ENCODE measurements around the gene ZBP1. TPM values are rescaled to one million over a fixed set of nuclear protein-coding genes. Genes with fewer than 3 reads are reported as not detected.

Gene ZBP1
- total RNA-seq, 1 donor from 2014 or later, result not detected

GRCh38 chr20:57666106-57666833 lies 46.0 kb upstream of the ZBP1 start:
- Mint-ChIP-seq H3K27ac (no peak overlapping the region), H3K4me3 (ENCODE audit: low read depth) (no peak overlapping the region), H3K4me1 (ENCODE audit: low read depth) (no peaks in the 10 kb centered on the region)

DNA sequence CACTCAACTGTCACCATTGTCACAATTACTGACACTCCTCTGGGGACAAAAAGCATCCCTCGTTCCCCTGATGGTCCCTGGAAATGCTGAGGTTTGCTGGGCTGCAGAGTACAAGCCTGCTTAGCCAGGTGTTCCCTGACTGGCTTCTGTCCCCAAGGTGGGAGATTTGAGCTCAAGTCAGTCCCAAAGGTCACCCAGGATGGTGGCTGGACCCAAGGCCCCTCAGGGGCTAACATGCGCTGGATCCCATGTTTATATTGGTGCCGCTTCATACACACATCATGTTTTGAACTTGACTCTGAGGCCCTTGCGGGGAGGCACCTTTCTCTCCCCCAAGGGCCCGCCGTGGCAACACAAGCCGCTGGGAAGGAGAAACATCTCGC lies 45.4 kb upstream of the ZBP1 start:
- DNase-seq (ENCODE audit: low spot score, unreplicated experiment), result no peak
- Mint-ChIP-seq H3K4me1 (ENCODE audit: low read depth) (no peaks in the 10 kb centered on the region), H3K36me3 (ENCODE audit: insufficient read depth) (no peaks in the 10 kb centered on the region)

More at GRCh38 chr20:57666106-57666833, 46.0 kb upstream of the ZBP1 start:
- Mint-ChIP-seq H3K27me3 (no peaks in the 10 kb centered on the region), H3K9me3 (ENCODE audit: low read depth) (no peaks in the 10 kb centered on the region), H3K36me3 (ENCODE audit: insufficient read depth) (no peaks in the 10 kb centered on the region)
- TF ChIP-seq CTCF (IDR thresholded peaks at IDR 0.05; ENCODE audit: unreplicated experiment), result no peak
- no peak for DNase-seq (ENCODE audit: low spot score, unreplicated experiment)

GRCh38 chr20:57664924-57665588 lies 44.8 kb upstream of the ZBP1 start:
- H3K36me3 Mint-ChIP-seq (ENCODE audit: insufficient read depth), result no peaks in the 10 kb centered on the region
- no peaks in the 10 kb centered on the region for H3K9me3 Mint-ChIP-seq (ENCODE audit: low read depth)
- no peak overlapping the region for H3K27ac Mint-ChIP-seq
- no peak for TF ChIP-seq CTCF (IDR thresholded peaks at IDR 0.05; ENCODE audit: unreplicated experiment)
- H3K27me3 Mint-ChIP-seq, result no peaks in the 10 kb centered on the region
- H3K4me1 Mint-ChIP-seq (ENCODE audit: low read depth), result no peaks in the 10 kb centered on the region
- no peak overlapping the region for H3K4me3 Mint-ChIP-seq (ENCODE audit: low read depth)
- DNase-seq (ENCODE audit: low spot score, unreplicated experiment), result no peak

More for the DNA sequence above, 45.4 kb upstream of the ZBP1 start:
- no peaks in the 10 kb centered on the region for H3K27me3 Mint-ChIP-seq
- no peak overlapping the region for H3K27ac Mint-ChIP-seq
- H3K4me3 Mint-ChIP-seq (ENCODE audit: low read depth), result no peak overlapping the region
- H3K9me3 Mint-ChIP-seq (ENCODE audit: low read depth), result no peaks in the 10 kb centered on the region
- TF ChIP-seq CTCF (IDR thresholded peaks at IDR 0.05; ENCODE audit: unreplicated experiment), result no peak

DNA sequence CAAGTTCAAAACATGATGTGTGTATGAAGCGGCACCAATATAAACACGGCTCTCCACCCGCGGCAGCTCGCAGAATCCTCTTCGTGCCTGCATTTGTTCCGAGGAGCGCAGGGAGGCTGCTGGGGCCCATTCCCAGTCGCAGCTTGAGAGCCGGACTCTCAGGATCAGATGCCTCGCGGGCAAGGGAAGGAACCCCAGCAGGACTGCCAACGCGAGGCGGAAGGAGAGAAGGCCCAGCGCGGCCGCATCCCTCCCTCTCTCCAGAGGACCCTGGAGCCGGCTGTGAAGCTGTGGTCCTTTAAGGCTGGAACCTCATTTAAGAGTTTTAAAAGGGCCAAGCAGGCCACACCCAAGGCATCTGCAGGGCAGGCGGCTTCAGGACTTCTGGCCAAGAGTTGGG lies 44.2 kb upstream of the ZBP1 start:
- no peak for DNase-seq (ENCODE audit: low spot score, unreplicated experiment)
- Mint-ChIP-seq H3K27me3 (no peaks in the 10 kb centered on the region), H3K4me1 (ENCODE audit: low read depth) (no peaks in the 10 kb centered on the region), H3K27ac (no peak overlapping the region), H3K36me3 (ENCODE audit: insufficient read depth) (no peaks in the 10 kb centered on the region), H3K4me3 (ENCODE audit: low read depth) (no peak overlapping the region), H3K9me3 (ENCODE audit: low read depth) (no peaks in the 10 kb centered on the region)
- no peak for TF ChIP-seq CTCF (IDR thresholded peaks at IDR 0.05; ENCODE audit: unreplicated experiment)

DNA sequence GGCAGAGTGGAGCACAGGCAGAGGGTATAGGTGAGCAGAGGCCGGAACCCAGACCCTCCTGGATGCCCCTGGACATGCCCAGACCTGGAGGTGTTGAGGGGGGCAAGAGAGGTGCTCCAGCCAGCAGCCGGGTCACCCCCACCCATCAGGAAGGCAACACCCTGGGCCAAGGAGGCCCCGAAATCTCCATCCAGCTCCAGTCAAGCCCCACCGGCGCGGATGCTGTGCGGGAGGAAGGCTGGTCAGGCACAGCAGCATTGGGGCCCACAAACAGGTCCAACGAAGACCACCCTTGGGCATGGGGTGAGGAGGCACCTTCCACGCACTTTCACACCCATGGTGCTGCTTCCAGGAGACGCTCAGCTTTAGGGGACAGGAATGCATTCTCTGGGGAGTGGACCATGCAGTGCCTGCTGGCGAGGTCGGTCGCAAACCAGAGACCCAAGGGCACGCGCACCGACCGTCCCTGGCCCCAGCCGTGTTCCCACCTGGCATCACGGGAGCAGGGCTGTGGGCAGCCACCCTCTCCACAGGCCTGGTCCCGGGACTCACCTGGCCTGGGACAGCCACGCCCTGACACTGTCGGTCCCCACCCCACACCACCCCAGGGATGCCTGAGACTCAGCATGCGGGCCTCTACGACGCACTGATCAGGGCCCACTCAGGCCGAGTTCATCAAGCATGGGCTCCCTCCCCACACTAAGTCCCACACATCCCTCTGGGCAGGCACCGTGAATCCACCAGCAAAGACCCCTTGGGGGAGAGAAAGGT lies 43.6 kb upstream of the ZBP1 start:
- Mint-ChIP-seq H3K27ac (no peak overlapping the region), H3K27me3 (no peaks in the 10 kb centered on the region), H3K4me1 (ENCODE audit: low read depth) (no peaks in the 10 kb centered on the region), H3K36me3 (ENCODE audit: insufficient read depth) (no peaks in the 10 kb centered on the region), H3K9me3 (ENCODE audit: low read depth) (no peaks in the 10 kb centered on the region), H3K4me3 (ENCODE audit: low read depth) (no peak overlapping the region)
- DNase-seq (ENCODE audit: low spot score, unreplicated experiment), result no peak
- TF ChIP-seq CTCF (IDR thresholded peaks at IDR 0.05; ENCODE audit: unreplicated experiment), result no peak

Measured in progenitor cell of endocrine pancreas (in vitro differentiated cells).